ENCODE data around the gene CCDC124. TPM values are rescaled to one million over a fixed set of nuclear protein-coding genes. Genes with fewer than 3 reads are reported as not detected.

CCDC124 gene
- total and polyA plus RNA-seq, 2 donors (not counting 1 experiment from before 2014, with no cell fraction given) = 37.2 to 44.3 TPM

- Histone ChIP-seq H2AFZ (ENCODE audit: low read length) (no peak overlapping the region), H3K4me1 (ENCODE audit: control insufficient read depth, extremely low read depth, insufficient read depth, low read length) (no peaks in the 10 kb centered on the region), H3K4me3 (replicated peaks in 1 of 4; ENCODE audit: control extremely low read depth in 1 of 4, insufficient read depth in 1 of 4, low read depth in 3 of 4, low read length in 4 of 4) (no peak overlapping the region), H4K20me1 (ENCODE audit: control insufficient read depth, extremely low read depth, insufficient read depth, low read length) (no peaks in the 10 kb centered on the region), H3K4me2 (ENCODE audit: extremely low read depth, insufficient read depth, low read length) (no peak overlapping the region), H3K79me2 (ENCODE audit: control insufficient read depth, insufficient read depth, low read length) (no peaks in the 10 kb centered on the region), H3K9me3 (ENCODE audit: control insufficient read depth, insufficient read depth, low read depth, low read length) (no peaks in the 10 kb centered on the region), H3K27ac (ENCODE audit: insufficient read depth, low read length) (no peak overlapping the region), H3K9ac (ENCODE audit: insufficient read depth, low read length) (no peak overlapping the region), H3K36me3 (ENCODE audit: control insufficient read depth, insufficient read depth, low read length) (no peaks in the 10 kb centered on the region), H3K27me3 (ENCODE audit: control insufficient read depth, insufficient read depth, low read length) (no peaks in the 10 kb centered on the region)
- DNase-seq (ENCODE audit: low read depth in 2 of 2) = no peak
- TF ChIP-seq EZH2 (IDR thresholded peaks at IDR 0.05; ENCODE audit: low read length, missing control alignments) = no peak
- TF ChIP-seq CTCF (conservative IDR thresholded peaks at IDR 0.05 in 1 of 2, IDR thresholded peaks at IDR 0.05 in 1 of 2; ENCODE audit: low read depth in 1 of 2, low read length in 2 of 2) = no peak
Measured at GRCh38 chr19:17920527-17920926, 12.3 kb upstream of the CCDC124 start.

GRCh38 chr19:17922138-17922537 lies 10.7 kb upstream of the CCDC124 start:
- no peaks in the 10 kb centered on the region for H3K79me2 ChIP-seq (ENCODE audit: control insufficient read depth, insufficient read depth, low read length)
- no peaks in the 10 kb centered on the region for H3K27me3 ChIP-seq (ENCODE audit: control insufficient read depth, insufficient read depth, low read length)
- no peak overlapping the region for H3K27ac ChIP-seq (ENCODE audit: insufficient read depth, low read length)
- DNase-seq (ENCODE audit: low read depth in 2 of 2) = no peak
- H3K4me1 ChIP-seq (ENCODE audit: control insufficient read depth, extremely low read depth, insufficient read depth, low read length) = no peaks in the 10 kb centered on the region
- H3K9ac ChIP-seq (ENCODE audit: insufficient read depth, low read length) = no peak overlapping the region
- no peaks in the 10 kb centered on the region for H4K20me1 ChIP-seq (ENCODE audit: control insufficient read depth, extremely low read depth, insufficient read depth, low read length)
- no peak overlapping the region for H2AFZ ChIP-seq (ENCODE audit: low read length)
- H3K4me2 ChIP-seq (ENCODE audit: extremely low read depth, insufficient read depth, low read length) = no peak overlapping the region
- no peak for TF ChIP-seq CTCF (conservative IDR thresholded peaks at IDR 0.05 in 1 of 2, IDR thresholded peaks at IDR 0.05 in 1 of 2; ENCODE audit: low read depth in 1 of 2, low read length in 2 of 2)
- no peak for TF ChIP-seq EZH2 (IDR thresholded peaks at IDR 0.05; ENCODE audit: low read length, missing control alignments)
- H3K36me3 ChIP-seq (ENCODE audit: control insufficient read depth, insufficient read depth, low read length) = no peaks in the 10 kb centered on the region
- H3K4me3 ChIP-seq (replicated peaks in 1 of 4; ENCODE audit: control extremely low read depth in 1 of 4, insufficient read depth in 1 of 4, low read depth in 3 of 4, low read length in 4 of 4) = no peak overlapping the region
- H3K9me3 ChIP-seq (ENCODE audit: control insufficient read depth, insufficient read depth, low read depth, low read length) = no peaks in the 10 kb centered on the region

- Histone ChIP-seq H3K27me3 (ENCODE audit: control insufficient read depth, insufficient read depth, low read length) (no peaks in the 10 kb centered on the region), H3K36me3 (ENCODE audit: control insufficient read depth, insufficient read depth, low read length) (no peaks in the 10 kb centered on the region)
- TF ChIP-seq CTCF (conservative IDR thresholded peaks at IDR 0.05 in 1 of 2, IDR thresholded peaks at IDR 0.05 in 1 of 2; ENCODE audit: low read depth in 1 of 2, low read length in 2 of 2) (no peak), EZH2 (IDR thresholded peaks at IDR 0.05; ENCODE audit: low read length, missing control alignments) (no peak)
Measured at GRCh38 chr19:17926044-17926443, 6.8 kb upstream of the CCDC124 start.

More at GRCh38 chr19:17926044-17926443, 6.8 kb upstream of the CCDC124 start:
- H2AFZ ChIP-seq (ENCODE audit: low read length) = no peak overlapping the region
- no peak overlapping the region for H3K9ac ChIP-seq (ENCODE audit: insufficient read depth, low read length)
- no peaks in the 10 kb centered on the region for H4K20me1 ChIP-seq (ENCODE audit: control insufficient read depth, extremely low read depth, insufficient read depth, low read length)
- H3K27ac ChIP-seq (ENCODE audit: insufficient read depth, low read length) = no peak overlapping the region
- H3K4me2 ChIP-seq (ENCODE audit: extremely low read depth, insufficient read depth, low read length) = no peak overlapping the region
- no peaks in the 10 kb centered on the region for H3K4me1 ChIP-seq (ENCODE audit: control insufficient read depth, extremely low read depth, insufficient read depth, low read length)
- H3K4me3 ChIP-seq (replicated peaks in 1 of 4; ENCODE audit: control extremely low read depth in 1 of 4, insufficient read depth in 1 of 4, low read depth in 3 of 4, low read length in 4 of 4) = no peak overlapping the region
- DNase-seq (ENCODE audit: low read depth in 2 of 2) = no peak
- H3K9me3 ChIP-seq (ENCODE audit: control insufficient read depth, insufficient read depth, low read depth, low read length) = no peaks in the 10 kb centered on the region
- H3K79me2 ChIP-seq (ENCODE audit: control insufficient read depth, insufficient read depth, low read length) = no peaks in the 10 kb centered on the region

Data from fibroblast of lung (primary cell).